T-helper 1 cell treated with Interleukin-12 subunit alpha and Interleukin-12 subunit beta and Interleukin-4 antibody, amounts not matched to agents 30 ng/mL and 1 ng/mL, for 36 hours (primary cell): Measurements from ENCODE around the gene SPIN2A. TPM values are rescaled to one million over a fixed set of nuclear protein-coding genes. Genes with fewer than 3 reads are reported as not detected.
"Not testable (repeated sequence)": the region's sequence is repeated elsewhere in the genome, so short reads cannot be mapped to it uniquely, and the experiment has no call there.

Experiments used
- intact Hi-C: fragments of 100-400 bp; cut with micrococcal nuclease; formaldehyde crosslinking; loops from one replicate; pipeline ENCODE4 v1.15.1; 2024
- total RNA-seq: library from RNA; stranded (reverse); gene quantifications from 2 replicates; pipeline ENCODE4 v1.2.3, GENCODE V29; 2022

The SPIN2A gene
- total RNA-seq, 1 donor from 2014 or later: 0.61 TPM

- intact Hi-C loops: no loop called here
Measured at GRCh38 chrX:57103489-57103888, 33.7 kb downstream of the SPIN2A start.

GRCh38 chrX:57102918-57103317 is 34.3 kb downstream of the SPIN2A start:
- intact Hi-C loops: not testable (repeated sequence)

Other genes with a start within 250 kb of the SPIN2A start
- 8.5 and 10.2 TPM in 2 replicates for gene SPIN3, start 141.9 kb downstream of the SPIN2A start, total RNA-seq
- gene SPIN2B, start 15.8 kb downstream of the SPIN2A start, total RNA-seq: 9.6 and 12.6 TPM in 2 replicates
- gene FAAH2, start 149.3 kb upstream of the SPIN2A start, total RNA-seq: 13.1 and 16.1 TPM in 2 replicates